GM21825 (cell line): Measurements from ENCODE around the gene RALGAPA2.

Experiments used
- ATAC-seq: cut with Tn5 transposase; IDR thresholded peaks from one replicate; pipeline ENCODE4 v1.9.1; 2021; ENCODE audit warnings: mild to moderate bottlenecking, moderate library complexity; ENCODE audit not compliant: unreplicated experiment

The RALGAPA2 gene

DNA sequence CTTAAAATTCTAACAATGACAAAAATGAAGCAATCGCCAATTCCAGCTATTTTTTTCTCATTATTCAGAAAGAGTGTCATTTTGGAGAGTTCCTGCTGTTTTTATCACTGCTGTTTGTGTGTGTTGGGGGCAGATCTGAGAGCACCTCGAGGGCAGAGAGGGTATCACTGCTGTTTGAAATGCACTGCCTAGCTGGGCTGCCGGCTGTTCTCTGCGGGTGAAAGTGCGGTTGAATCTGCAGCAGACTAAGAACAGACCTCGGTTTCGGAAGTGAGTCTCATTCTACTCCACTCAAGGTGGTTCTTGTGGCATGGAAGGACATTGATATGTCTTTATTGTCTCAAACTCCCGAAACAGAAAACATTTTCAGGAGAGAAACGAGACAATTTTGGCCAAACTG lies 326.3 kb downstream of the RALGAPA2 start:
- no peak for ATAC-seq

DNA sequence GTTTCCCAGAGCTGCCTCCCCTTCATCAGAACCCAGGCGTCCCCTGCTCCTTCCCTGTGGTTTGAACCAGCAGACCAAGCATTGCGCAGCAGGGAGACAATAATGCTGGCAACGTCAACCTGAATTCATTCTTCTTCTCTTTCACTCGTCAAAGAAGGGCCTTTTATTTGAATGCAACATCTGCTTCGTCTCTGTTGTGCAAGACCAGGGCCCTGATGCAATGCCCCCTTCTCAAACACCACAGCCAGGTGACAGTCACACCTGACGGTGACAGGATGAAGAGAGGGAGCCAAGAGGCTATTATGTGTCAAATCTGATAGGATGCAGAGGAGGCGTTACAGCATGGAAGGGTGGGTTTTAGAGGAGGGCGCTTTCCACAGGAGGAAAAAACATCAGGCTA lies 336.6 kb downstream of the RALGAPA2 start:
- no peak for ATAC-seq

DNA sequence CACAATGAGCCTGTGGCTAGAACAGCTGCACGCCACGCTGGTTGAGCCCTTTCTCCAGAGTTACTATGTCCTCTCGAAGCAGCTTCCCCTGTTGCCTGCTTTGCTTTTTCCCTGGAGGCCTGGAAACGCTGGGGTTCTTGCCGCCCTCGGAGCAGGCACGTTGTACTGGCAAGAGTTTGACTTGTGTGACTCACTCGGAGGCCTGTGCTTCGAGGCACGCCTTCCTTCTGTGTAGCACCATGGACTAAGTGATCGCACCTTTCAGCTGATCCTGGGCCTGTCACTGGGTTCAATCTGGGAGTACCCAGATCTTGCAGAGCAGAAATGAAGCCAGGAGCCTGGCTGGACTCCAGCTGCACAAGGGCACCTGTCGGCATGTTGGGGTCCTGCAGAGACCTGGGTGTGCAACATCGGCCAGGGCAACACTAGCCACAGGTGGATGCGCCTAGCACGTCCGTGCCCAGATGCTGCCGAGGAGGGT lies 339.3 kb downstream of the RALGAPA2 start:
- no peak for ATAC-seq

DNA sequence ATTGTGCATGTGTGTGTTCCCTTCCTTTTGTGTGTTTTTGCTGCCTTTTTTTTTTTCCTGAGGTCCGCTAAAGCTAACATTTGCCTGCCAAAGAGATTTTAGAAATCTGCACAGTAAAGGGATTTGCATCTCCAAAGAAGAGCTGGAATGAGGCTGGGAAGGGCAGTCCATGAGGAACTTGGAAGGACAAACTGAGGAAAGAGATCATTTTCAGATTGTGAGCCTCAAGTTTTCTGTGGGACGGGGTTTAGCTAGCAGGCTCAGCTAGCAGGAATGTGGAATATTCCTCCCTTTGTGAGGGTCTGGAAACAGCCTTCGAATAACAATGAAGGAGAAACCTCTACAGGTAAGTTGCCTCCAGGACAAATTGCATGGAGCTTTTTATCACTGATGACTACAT lies 340.8 kb downstream of the RALGAPA2 start:
- no peak for ATAC-seq

DNA sequence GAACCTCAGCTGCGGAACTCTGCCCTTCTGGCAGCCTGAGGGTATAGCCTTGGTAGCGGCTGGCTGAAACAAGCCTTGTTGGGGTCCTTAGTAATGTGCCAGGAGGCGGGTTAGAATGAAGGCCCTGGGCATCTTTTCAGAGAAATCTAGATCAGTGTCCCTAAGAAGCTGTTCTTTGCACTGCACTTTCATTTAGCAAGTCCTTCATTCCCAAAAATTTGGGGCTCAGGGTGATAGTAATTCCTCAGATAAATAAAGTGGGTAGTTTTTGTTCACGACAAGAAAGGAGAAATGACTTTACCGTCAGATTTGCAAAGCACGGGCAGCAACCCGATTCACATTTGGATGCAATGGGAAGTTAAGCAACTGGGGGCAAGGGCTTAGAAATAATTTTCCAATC lies 341.4 kb downstream of the RALGAPA2 start:
- no peak for ATAC-seq

DNA sequence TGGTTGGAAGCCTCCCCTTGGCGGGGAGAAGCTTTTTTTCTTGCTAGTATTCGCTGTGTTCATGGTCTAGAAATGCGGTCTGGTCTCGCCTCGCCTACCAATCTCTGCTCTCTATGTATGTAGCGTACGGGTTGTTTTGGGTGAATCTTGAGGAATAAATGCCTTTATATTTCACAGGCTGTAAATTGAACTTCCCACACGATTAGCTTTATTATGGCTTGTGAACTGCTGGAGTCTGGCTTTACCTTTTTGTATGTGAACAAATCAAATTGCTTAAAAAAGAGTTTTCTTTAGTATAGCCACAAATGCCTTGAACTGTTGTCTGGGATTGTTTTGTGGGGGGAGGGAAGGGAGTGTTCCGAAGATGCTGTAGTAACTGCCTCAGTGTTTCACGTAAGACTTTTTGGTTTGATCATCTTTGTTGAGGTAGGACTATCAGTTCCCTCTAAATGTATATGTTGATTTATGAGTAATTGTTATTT lies 342.3 kb downstream of the RALGAPA2 start:
- ATAC-seq, result no peak

DNA sequence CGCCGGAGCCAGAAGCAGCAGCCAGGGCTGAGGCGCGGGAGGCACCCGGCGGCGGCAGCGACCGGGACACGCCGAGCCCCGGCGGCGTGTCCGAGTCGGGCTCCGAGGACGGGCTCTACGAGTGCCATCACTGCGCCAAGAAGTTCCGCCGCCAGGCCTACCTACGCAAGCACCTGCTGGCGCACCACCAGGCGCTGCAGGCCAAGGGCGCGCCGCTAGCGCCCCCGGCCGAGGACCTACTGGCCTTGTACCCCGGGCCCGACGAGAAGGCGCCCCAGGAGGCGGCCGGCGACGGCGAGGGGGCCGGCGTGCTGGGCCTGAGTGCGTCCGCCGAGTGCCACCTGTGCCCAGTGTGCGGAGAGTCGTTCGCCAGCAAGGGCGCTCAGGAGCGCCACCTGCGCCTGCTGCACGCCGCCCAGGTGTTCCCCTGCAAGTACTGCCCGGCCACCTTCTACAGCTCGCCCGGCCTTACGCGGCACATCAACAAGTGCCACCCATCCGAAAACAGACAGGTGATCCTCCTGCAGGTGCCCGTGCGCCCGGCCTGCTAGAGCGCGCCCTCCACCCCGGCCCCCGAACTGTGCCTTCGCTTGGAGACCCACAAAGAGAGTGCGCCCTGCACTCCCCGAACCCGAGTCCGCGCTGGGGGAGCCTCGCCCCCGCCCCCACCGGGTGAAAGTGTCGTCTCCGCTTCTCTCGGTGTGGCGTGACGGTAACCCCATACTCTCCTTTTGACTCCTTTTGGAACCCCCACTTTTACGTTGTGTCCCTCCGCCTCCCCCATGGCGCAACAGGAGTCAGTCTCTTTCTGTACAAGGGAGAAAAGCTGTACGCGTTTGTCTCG lies 343.0 kb downstream of the RALGAPA2 start:
- ATAC-seq, result no peak

DNA sequence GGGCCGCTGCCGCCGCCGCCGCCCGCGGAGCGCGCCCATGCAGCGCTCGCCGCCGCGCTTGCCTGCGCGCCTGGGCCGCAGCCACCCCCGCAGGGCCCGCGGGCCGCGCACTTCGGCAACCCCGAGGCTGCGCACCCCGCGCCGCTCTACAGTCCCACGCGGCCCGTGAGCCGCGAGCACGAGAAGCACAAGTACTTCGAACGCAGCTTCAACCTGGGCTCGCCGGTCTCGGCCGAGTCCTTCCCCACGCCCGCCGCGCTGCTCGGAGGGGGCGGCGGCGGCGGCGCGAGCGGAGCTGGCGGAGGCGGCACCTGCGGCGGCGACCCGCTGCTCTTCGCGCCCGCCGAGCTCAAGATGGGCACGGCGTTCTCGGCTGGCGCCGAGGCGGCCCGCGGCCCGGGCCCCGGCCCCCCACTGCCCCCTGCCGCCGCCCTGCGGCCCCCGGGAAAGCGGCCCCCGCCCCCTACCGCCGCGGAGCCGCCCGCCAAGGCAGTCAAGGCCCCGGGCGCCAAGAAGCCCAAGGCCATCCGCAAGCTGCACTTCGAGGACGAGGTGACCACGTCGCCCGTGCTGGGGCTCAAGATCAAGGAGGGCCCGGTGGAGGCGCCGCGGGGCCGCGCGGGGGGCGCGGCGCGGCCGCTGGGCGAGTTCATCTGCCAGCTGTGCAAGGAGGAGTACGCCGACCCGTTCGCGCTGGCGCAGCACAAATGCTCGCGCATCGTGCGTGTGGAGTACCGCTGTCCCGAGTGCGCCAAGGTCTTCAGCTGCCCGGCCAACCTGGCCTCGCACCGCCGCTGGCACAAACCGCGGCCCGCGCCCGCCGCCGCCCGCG lies 343.8 kb downstream of the RALGAPA2 start:
- ATAC-seq, result no peak

DNA sequence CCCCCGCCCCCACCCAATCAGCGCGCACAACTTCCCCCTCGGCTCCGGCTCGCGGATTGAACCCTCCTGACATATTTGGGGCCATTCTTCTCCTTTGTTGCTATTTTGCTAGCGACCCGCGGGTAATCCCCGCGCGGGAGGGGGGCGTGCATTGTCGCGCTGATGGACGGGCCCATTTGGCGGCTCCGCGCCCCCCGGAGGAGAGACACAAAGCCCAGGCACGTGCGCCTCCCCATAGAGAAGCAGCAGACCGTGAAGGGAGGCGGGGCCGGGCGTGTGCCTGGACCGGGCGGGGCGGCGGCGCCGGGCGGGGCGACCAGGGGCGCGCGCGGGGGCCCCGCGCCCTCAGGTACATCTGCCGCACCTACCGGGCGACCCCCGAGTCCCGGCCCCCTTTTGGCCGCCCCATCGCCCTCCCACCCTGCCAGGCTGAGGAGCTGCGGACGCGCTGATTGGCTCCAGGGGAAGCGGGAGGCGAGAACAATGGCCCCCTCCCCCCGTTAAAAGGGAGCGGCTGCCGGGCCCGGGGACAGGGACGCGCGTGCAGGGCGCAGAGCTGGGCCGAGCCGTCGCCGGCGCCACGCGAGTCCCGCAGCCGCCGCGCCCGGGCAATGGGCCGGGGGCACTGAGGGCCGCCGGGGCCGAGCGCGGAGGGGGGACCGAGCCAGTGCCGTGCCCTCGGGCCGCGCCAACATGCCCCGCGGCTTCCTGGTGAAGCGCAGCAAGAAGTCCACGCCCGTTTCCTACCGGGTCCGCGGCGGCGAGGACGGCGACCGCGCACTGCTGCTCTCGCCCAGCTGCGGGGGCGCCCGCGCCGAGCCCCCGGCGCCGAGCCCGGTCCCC lies 344.6 kb downstream of the RALGAPA2 start, which contains the start of gene INSM1:
TSS of gene INSM1 (plus strand) at position 530 of the 843 bp plus-strand sequence. CDS start at position 694, 164 bp downstream.
- ATAC-seq, result no peak

DNA sequence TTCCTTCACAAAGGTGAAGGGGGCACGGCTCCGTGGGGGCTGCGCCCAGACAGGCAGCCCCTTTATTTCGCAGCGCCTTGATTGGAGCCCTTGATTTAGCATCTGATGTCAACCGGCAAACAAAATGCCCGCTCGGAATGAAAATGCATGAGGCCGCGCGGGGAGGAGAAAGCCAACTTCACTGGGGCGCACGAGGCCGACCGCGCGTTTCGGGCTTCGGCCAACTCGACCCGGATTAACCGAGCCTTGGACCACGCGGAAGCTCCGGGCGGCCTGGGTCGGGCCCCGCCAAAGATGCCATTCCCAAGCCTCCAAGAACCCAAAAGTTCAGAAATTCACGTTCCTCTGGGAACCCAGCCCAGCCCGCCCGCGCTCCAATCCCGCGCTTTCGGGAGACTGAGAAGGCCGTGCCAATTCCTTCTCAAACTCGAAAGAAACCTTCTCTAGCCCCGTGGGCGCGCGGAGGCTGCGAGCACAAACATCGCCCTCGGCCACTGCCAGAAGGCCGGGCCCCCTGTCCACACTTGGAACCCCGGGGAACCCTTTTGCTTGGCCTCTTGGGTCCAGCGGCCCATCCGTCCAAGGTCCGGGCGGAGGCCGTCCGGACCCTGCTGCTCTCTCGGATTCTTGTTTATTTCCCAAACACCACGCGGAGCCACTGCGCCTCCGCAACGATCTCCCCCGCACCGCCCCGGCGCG lies 345.4 kb downstream of the RALGAPA2 start:
- ATAC-seq, result no peak

DNA sequence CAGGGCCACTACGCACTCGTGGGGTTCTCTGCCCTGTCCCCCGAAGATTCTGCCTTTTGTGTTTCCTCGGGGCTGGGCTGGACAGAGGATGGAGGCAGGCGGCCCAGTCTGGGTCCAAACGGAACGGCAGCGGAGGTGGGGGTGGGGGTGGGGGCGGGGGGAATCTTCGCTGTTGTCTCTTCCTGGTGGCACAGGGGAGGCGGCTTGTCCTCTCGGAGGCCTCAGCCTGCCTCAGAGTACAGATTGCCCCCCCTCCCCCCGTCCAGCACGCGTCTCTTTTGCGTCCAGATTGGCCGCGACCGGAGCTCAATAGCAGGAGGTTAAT lies 345.9 kb downstream of the RALGAPA2 start:
- no peak for ATAC-seq

DNA sequence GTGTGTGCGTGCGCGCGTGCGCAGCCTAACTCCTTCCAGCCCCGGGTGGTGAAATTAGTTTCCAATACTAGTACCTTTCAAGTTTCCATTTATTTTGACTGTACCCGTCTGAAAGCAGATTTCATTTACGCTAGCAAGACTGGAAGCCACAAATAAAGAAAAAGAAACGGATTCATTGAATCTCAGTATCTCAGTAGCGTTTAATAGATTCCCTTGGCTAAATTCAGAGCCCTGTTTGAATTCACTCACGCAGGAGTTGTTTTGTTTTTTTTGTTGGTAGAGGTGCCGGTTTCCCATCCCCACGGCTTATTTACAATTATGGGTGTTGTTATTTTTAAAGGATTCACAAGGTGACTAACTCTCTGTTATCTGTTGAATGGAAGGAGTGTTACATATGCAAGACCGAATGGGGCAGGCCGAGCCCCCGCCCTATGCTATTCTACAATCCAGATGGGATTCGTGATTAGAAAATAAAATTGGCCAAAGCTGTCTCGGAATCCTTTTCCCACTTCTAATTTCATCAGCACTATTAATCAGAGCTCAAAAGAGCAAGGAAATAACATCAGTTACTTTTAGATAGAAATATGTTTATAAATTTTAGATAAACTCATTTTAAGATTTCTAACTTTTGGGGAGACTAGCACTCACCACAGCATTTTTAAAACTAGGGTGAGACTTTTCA lies 346.8 kb downstream of the RALGAPA2 start:
- ATAC-seq, result no peak

DNA sequence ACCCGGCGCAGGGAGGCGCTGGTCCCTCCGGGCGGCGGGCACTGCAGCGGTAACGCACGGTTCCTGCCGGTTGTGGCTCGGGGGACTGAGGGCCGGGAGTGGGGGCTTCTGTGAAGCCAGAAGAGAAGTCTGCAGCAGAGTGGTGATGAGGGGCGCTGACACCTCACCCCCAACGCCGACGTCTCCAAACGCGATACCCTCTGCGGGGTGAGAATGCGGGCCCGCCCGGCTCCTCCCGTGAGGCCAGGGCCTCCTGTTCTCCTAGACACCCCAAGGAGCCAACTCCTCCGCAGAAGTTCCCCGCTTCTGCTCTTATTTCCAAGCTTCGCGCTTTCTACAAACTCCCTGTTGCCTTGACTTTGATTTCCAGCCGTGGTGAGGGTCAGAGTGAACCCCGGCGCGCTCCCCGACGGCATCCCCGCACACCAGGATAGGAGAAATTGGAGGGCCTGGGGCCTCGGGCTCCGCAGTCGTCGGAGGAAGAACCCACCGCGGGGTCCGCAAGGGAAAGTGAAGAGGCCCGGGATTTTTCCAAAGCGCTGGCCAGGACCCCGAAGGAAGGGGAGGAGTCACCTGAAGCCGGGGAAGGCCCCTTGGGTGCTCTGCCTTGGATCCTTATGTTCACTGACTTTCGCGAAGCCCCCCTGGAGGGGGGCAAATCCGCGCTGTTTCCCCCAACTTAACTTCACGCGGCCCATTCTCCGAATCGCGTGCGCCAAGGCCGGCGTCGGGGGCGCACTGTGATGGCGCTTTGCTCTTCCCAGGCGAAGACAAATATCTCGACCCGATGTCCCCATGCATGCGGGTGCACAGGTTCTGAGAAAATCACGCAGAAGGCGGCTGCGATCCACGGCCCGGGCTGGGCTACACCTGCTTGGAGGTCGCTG lies 347.6 kb downstream of the RALGAPA2 start:
- no peak for ATAC-seq

DNA sequence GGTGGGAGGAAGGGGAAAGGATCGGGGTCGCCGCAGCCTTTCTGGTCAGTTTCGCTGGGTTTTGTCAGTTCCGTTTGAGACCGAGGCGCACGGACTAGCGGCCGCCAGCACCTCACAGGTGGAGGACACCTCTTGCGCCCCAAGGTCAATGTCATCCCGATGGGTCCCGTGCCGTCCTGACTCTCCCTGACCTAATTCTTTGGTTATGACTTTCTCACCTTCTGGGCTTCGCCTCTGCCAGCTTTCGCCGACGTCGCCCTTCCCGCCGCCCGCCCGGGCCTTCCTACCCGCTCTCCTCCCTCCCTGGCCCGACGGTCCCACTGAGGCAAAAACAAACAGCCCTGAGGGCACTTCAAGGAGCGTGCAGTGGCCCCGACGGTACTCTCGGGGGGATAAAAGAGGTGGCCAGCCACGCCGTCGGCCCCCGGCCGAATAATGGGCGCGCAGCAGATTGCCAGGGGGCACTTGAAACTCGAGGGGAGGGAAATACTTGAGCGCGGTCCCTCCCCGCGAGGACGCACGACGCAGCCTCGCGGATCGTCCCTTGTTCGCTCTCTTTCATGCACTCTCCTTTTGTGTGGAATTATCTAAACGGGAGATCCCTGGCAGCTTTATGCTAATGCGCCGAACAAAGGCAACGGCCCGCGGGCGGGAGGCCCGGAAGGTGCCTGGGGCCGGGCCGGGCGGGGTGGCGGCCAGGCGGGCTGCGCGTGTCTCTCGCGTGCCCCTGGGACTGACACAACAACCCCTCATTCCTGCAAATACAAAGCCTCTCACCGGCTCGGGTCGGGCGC lies 348.4 kb downstream of the RALGAPA2 start:
- ATAC-seq, result no peak

DNA sequence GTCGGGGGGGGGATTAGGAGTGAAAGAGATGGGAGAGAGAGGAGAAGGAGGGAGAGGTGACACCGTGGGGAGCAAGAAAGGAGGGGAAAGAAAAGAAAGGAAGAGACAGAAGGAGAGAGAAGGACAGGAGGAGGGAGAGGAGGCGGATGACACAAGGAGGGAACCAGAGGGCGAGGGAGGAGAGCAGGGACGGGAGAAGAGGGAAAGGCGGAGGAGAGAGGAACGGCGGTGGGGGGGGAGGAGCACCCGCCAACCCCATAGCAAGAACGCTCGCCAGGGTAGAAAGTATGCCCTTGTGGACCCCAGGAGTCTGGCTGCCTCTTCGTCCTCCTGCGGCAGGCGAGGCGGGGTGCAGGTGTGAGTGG lies 349.0 kb downstream of the RALGAPA2 start:
- no peak for ATAC-seq

DNA sequence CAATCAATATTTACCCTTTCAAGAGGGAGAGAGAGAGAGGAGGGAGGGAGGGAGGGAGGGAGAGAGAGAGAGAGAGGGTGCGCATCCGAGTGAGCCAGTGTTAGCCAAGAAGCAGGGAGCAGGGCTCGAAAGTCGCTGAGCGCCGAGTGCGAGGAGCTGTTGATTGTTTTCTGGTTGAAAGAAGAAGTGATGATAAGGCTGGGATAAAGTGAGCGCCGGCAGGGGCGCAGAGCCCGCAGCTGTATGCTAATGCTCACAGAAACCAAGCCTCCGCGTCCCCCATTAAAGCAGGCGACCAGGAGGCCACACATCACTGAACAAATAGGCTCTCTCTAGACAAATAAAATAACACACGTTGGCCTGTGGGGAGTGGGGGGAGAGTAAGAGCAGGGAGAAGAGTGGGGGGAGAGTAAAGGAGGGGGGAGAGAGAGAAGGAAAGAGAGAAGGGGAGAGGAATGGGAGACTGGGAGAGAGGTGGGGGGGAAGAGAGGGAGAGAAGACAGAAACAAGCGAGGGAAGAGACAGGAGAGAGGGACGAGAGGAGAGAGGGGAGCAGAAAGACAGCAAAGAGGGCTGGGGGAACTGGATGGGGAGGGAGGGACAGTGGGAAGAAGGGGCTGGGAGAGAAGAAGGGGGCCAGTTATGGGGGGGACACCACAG lies 349.5 kb downstream of the RALGAPA2 start:
- no peak for ATAC-seq

DNA sequence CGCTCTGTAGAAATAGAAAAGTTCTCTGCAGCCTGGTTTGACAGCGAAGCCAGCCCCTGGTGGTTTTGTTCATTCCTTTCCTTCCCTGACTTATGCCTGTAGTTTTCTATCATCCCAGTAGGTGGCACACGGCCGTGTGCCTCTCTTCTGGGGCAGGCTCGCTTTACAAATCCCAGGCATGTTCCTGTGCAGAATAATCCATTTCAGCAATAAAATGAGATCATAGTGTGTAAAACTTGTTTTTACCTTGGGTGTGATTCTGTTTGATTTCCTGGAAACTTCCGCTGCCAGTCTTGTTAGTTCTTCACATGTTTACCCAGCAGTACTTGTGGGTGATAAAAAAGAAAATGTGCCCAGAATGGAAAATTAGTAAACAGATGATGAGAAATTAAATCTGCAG lies 352.0 kb downstream of the RALGAPA2 start:
- ATAC-seq, result peak; percentile 51

DNA sequence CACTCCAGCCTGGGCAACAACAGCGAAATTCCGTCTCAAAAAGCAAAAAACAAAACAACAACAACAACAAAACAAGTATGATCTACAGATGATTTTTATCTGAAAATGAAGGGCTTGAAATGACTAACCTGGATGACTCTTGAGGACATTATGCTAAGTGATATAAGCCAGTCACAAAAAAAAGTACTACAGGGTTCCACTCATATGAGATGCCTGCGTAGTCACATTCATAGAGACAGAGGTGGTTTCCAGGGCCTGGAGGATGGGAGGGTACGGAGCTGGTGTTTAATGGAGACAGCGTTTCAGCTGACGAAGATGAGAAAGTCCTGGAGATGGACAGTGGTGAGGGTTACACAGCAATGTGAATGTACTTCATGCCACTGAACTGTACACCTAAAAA lies 352.8 kb downstream of the RALGAPA2 start:
- ATAC-seq, result no peak
